H9 (cell line): ENCODE measurements around the gene PLP2. TPM values are rescaled to one million over a fixed set of nuclear protein-coding genes. Genes with fewer than 3 reads are reported as not detected.

ENCODE experiments used
- DNase-seq: peaks from one replicate; pipeline ENCODE4 v3.0.0-alpha.2; 2017
- H2AFZ ChIP-seq: one replicate; pipeline ENCODE4 v1.6.1; 2013; ENCODE audit warnings: mild to moderate bottlenecking, low read length, control low read depth, moderate library complexity
- H2AK5ac ChIP-seq: 2 replicates; pipeline ENCODE4 v1.6.1; 2013; ENCODE audit warnings: low read length, control low read depth, mixed read lengths; ENCODE audit not compliant: insufficient read length
- H2BK120ac ChIP-seq: one replicate; pipeline ENCODE4 v1.6.1; 2013; ENCODE audit warnings: low read depth, mild to moderate bottlenecking, low read length, control low read depth, inconsistent platforms; ENCODE audit not compliant: poor library complexity, severe bottlenecking
- H2BK12ac ChIP-seq: 2 replicates; pipeline ENCODE4 v1.6.1; 2013; ENCODE audit warnings: low read length, control low read depth, mixed read lengths, low read depth; ENCODE audit not compliant: insufficient read length
- H2BK15ac ChIP-seq: 2 replicates; pipeline ENCODE4 v1.6.1; 2013; ENCODE audit warnings: low read depth, low read length, control low read depth
- H2BK20ac ChIP-seq: one replicate; pipeline ENCODE4 v1.6.1; 2013; ENCODE audit warnings: low read depth, mild to moderate bottlenecking, low read length, control low read depth, inconsistent platforms; ENCODE audit not compliant: poor library complexity, severe bottlenecking
- H2BK5ac ChIP-seq: 2 replicates; pipeline ENCODE4 v1.6.1; 2013; ENCODE audit warnings: low read length, control low read depth, mixed read lengths; ENCODE audit not compliant: insufficient read length
- H3K14ac ChIP-seq: 2 replicates; pipeline ENCODE4 v1.6.1; 2013; ENCODE audit warnings: low read length, control low read depth; ENCODE audit not compliant: insufficient read depth
- H3K18ac ChIP-seq: 2 replicates; pipeline ENCODE4 v1.6.1; 2013; ENCODE audit warnings: low read depth, mild to moderate bottlenecking, mixed read lengths, low read length, control low read depth; ENCODE audit not compliant: insufficient read length
- H3K23ac ChIP-seq: 2 replicates; pipeline ENCODE4 v1.6.1; 2013; ENCODE audit warnings: low read length, control low read depth, mixed read lengths, low read depth; ENCODE audit not compliant: insufficient read length
- H3K23me2 ChIP-seq: 2 replicates; pipeline ENCODE4 v1.6.1; 2013; ENCODE audit warnings: low read depth, mild to moderate bottlenecking, mixed read lengths, low read length, control low read depth; ENCODE audit not compliant: insufficient read length, poor library complexity, severe bottlenecking
- H3K27ac ChIP-seq: 2 replicates; pipeline ENCODE4 v1.5.1; 2013; ENCODE audit warnings: low read length, control low read depth, mixed read lengths, low read depth; ENCODE audit not compliant: insufficient read length
- H3K27me3 ChIP-seq: 2 replicates; pipeline ENCODE4 v1.6.1; 2013; ENCODE audit warnings: low read length, control low read depth, inconsistent platforms; ENCODE audit not compliant: insufficient read depth
- H3K4ac ChIP-seq: 2 replicates; pipeline ENCODE4 v1.6.1; 2013; ENCODE audit warnings: low read depth, mild to moderate bottlenecking, control low read depth, inconsistent platforms, low read length, moderate library complexity
- H3K4me1 ChIP-seq: 2 replicates; pipeline ENCODE4 v1.6.1; 2013; ENCODE audit warnings: low read length, control low read depth, inconsistent platforms; ENCODE audit not compliant: insufficient read depth
- H3K4me2 ChIP-seq: 2 replicates; pipeline ENCODE4 v1.6.1; 2013; ENCODE audit warnings: low read length, control low read depth, mixed read lengths; ENCODE audit not compliant: insufficient read length, insufficient read depth
- H3K56ac ChIP-seq: 2 replicates; pipeline ENCODE4 v1.6.1; 2013; ENCODE audit warnings: low read depth, mild to moderate bottlenecking, mixed read lengths, low read length, control low read depth; ENCODE audit not compliant: insufficient read length
- H3K79me1 ChIP-seq: 2 replicates; pipeline ENCODE4 v1.6.1; 2013; ENCODE audit warnings: low read depth, mild to moderate bottlenecking, moderate library complexity, low read length, control low read depth, inconsistent platforms; ENCODE audit not compliant: insufficient read depth, poor library complexity, severe bottlenecking
- H3K79me2 ChIP-seq: 2 replicates; pipeline ENCODE4 v1.6.1; 2013; ENCODE audit warnings: low read length, control low read depth, inconsistent platforms; ENCODE audit not compliant: insufficient read depth
- H3K9ac ChIP-seq: 2 replicates; pipeline ENCODE4 v1.6.1; 2013; ENCODE audit warnings: low read length, control low read depth, mixed read lengths; ENCODE audit not compliant: insufficient read length; ENCODE audit errors: extremely low read depth
- H3K9me3 ChIP-seq: one replicate; pipeline ENCODE4 v1.6.1; 2013; ENCODE audit warnings: low read depth, low read length, inconsistent platforms; ENCODE audit not compliant: control insufficient read depth
- H3T11ph ChIP-seq: one replicate; pipeline ENCODE4 v1.6.1; 2013; ENCODE audit warnings: mild to moderate bottlenecking, low read length, control low read depth, inconsistent platforms
- H4K20me1 ChIP-seq: one replicate; pipeline ENCODE4 v1.6.1; 2013; ENCODE audit not compliant: control insufficient read depth, insufficient read length, insufficient read depth
- H4K5ac ChIP-seq: 2 replicates; pipeline ENCODE4 v1.6.1; 2013; ENCODE audit warnings: low read depth, mild to moderate bottlenecking, mixed read lengths, low read length, control low read depth; ENCODE audit not compliant: insufficient read length
- H4K8ac ChIP-seq: replicated peaks from 2 replicates; pipeline ENCODE4 v1.6.1; 2013; ENCODE audit warnings: low read length, control low read depth, mixed read lengths, low read depth; ENCODE audit not compliant: insufficient read length
- H4K91ac ChIP-seq: 2 replicates; pipeline ENCODE4 v1.6.1; 2013; ENCODE audit warnings: low read depth, mild to moderate bottlenecking, moderate library complexity, mixed read lengths, low read length, control low read depth; ENCODE audit not compliant: insufficient read length
- H3K27ac Mint-ChIP-seq, 3 experiments: 2 replicates in 2 of 3; 3 replicates in 1 of 3; pipeline ENCODE4 v1.8.0; 2020 to 2021; ENCODE audit warnings: mixed read lengths in 3 of 3, mild to moderate bottlenecking in 1 of 3, moderate library complexity in 1 of 3
- H3K27me3 Mint-ChIP-seq: 2 replicates; pipeline ENCODE4 v1.8.0; 2021; ENCODE audit warnings: low read depth, mild to moderate bottlenecking, moderate library complexity, mixed read lengths
- H3K36me3 Mint-ChIP-seq, 3 experiments: 2 replicates in 2 of 3; 3 replicates in 1 of 3; pipeline ENCODE4 v1.8.0; 2020 to 2021; ENCODE audit warnings: low read depth in 3 of 3, mixed read lengths in 3 of 3; ENCODE audit not compliant: insufficient read depth in 1 of 3
- H3K4me1 Mint-ChIP-seq, 2 experiments: 2 replicates each; pipeline ENCODE4 v1.8.0; 2020; ENCODE audit warnings: mixed read lengths in 2 of 2
- H3K4me3 Mint-ChIP-seq, 2 experiments: 2 replicates in 1 of 2; 3 replicates in 1 of 2; pipeline ENCODE4 v1.8.0; 2020 to 2021; ENCODE audit warnings: mild to moderate bottlenecking in 2 of 2, mixed read lengths in 2 of 2, moderate library complexity in 1 of 2
- H3K9me3 Mint-ChIP-seq, 2 experiments: 2 replicates in 1 of 2; 3 replicates in 1 of 2; pipeline ENCODE4 v1.8.0; 2020; ENCODE audit warnings: mild to moderate bottlenecking in 2 of 2, mixed read lengths in 2 of 2, moderate library complexity in 1 of 2
- CTCF ChIP-seq: fragments of 200-600 bp; sonication (generic); conservative IDR thresholded peaks from 3 replicates; pipeline ENCODE4 v1.8.0; 2021; ENCODE audit warnings: antibody characterized with exemption, mild to moderate bottlenecking
- WGBS: extraction: QIAGEN DNeasy Blood & Tissue Kit; methylation state at CpG from one replicate; pipeline ENCODE4 v1.1.7; 2013; ENCODE audit warnings: missing lambda C conversion rate, low lambda C conversion rate, mixed read lengths; ENCODE audit not compliant: insufficient read length; ENCODE audit errors: extremely low coverage; 5-methylcytosine and 5-hydroxymethylcytosine counted together
- total RNA-seq: library from RNA; stranded (reverse); gene quantifications from 2 replicates; pipeline ENCODE4 v1.2.1, GENCODE V29; 2021

Gene PLP2
- total RNA-seq, 1 experiment from 2014 or later, result 11.7 TPM

- no peak overlapping the region for H3K4ac ChIP-seq
- H3K27me3 Mint-ChIP-seq, result peaks cover 2% of the 10 kb centered on the region
- whole genome bisulfite sequencing, result no CpG with 5 or more reads among the region's 13 CpGs
- H3K14ac ChIP-seq, result no peak overlapping the region; the same call in 1 of the 2 replicates
- no peak overlapping the region for H3T11ph ChIP-seq
- H3K56ac ChIP-seq, result no peak overlapping the region
- H2AFZ ChIP-seq, result no peak overlapping the region
- H4K91ac ChIP-seq, result no peak overlapping the region
- no peaks in the 10 kb centered on the region for H3K79me1 ChIP-seq
- no peak overlapping the region for H3K18ac ChIP-seq
- peaks cover 3 to 21% of the 10 kb centered on the region in 2 experiments; a peak in 3 of 4 replicates for H3K4me1 Mint-ChIP-seq
- peaks cover 57 to 79% of the 10 kb centered on the region in 2 experiments for H3K9me3 Mint-ChIP-seq
- TF ChIP-seq CTCF, result no peak
- no peaks in the 10 kb centered on the region for H3K79me2 ChIP-seq
- H3K27me3 ChIP-seq, result no peaks in the 10 kb centered on the region
- no peak for DNase-seq
- H3K23me2 ChIP-seq, result no peaks in the 10 kb centered on the region
- no peak overlapping the region for H2BK20ac ChIP-seq
- no peak overlapping the region for H3K4me3 Mint-ChIP-seq
- H3K4me1 ChIP-seq, result no peaks in the 10 kb centered on the region
- no peak overlapping the region for H2AK5ac ChIP-seq
- no peak overlapping the region for H3K4me2 ChIP-seq
- H2BK12ac ChIP-seq, result no peak overlapping the region
- H4K5ac ChIP-seq, result no peak overlapping the region
- H3K36me3 Mint-ChIP-seq, result peaks cover 0 to 6% (median 0%) of the 10 kb centered on the region in 3 experiments; a peak in 2 of 7 replicates
- no peaks in the 10 kb centered on the region for H4K20me1 ChIP-seq
- no peak overlapping the region for H2BK15ac ChIP-seq
- peaks cover 17% of the 10 kb centered on the region for H3K9me3 ChIP-seq
- no peak overlapping the region for H3K27ac Mint-ChIP-seq
- H2BK5ac ChIP-seq, result no peak overlapping the region
- H2BK120ac ChIP-seq, result no peak overlapping the region
- H3K23ac ChIP-seq, result no peak overlapping the region
- H3K9ac ChIP-seq, result no peak overlapping the region
- no peak overlapping the region for H3K27ac ChIP-seq
- no peak overlapping the region for H4K8ac ChIP-seq
Measured at GRCh38 chrX:49205443-49205842, 33.7 kb downstream of the PLP2 start.
